ENCODE measurements around the gene SERINC5.

DNA sequence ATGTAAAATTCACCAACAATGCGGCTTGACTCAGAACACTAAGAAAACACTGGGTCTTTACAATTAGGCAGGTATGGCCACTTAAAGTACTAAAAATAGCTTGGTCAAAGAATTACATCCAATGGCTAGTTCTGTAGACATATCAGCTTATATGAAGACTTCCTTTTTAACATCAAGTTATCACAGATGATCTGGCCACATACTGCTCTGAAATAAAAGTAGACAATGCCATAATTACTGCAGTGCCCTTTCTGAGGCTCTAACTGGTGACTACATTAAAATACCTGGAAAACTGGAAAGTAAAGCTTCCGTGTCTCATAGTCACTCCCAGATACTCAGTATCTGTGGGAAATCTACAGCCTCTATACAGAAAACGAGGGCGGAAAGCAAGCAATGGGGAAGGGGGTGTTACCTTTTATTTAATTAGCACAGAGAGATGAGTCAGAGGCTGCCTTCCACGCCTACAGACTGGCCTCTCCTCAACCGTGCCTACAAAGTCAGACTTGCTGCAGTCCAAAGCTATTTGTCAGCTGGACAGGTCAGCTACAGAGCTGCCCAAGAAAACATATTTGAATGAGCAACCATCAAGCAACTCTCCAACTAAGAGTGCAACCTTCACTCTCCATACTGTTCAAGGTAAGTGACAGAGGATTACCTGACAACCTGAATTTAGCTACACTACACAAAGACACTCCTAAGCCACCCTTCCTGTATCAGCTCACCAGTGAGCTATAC is 8.7 kb downstream of the SERINC5 start:
- TF ChIP-seq, protein P1, sequence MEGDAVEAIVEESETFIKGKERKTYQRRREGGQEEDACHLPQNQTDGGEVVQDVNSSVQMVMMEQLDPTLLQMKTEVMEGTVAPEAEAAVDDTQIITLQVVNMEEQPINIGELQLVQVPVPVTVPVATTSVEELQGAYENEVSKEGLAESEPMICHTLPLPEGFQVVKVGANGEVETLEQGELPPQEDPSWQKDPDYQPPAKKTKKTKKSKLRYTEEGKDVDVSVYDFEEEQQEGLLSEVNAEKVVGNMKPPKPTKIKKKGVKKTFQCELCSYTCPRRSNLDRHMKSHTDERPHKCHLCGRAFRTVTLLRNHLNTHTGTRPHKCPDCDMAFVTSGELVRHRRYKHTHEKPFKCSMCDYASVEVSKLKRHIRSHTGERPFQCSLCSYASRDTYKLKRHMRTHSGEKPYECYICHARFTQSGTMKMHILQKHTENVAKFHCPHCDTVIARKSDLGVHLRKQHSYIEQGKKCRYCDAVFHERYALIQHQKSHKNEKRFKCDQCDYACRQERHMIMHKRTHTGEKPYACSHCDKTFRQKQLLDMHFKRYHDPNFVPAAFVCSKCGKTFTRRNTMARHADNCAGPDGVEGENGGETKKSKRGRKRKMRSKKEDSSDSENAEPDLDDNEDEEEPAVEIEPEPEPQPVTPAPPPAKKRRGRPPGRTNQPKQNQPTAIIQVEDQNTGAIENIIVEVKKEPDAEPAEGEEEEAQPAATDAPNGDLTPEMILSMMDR (IDR thresholded peaks at IDR 0.05) = no peak
- TF ChIP-seq, protein P2, sequence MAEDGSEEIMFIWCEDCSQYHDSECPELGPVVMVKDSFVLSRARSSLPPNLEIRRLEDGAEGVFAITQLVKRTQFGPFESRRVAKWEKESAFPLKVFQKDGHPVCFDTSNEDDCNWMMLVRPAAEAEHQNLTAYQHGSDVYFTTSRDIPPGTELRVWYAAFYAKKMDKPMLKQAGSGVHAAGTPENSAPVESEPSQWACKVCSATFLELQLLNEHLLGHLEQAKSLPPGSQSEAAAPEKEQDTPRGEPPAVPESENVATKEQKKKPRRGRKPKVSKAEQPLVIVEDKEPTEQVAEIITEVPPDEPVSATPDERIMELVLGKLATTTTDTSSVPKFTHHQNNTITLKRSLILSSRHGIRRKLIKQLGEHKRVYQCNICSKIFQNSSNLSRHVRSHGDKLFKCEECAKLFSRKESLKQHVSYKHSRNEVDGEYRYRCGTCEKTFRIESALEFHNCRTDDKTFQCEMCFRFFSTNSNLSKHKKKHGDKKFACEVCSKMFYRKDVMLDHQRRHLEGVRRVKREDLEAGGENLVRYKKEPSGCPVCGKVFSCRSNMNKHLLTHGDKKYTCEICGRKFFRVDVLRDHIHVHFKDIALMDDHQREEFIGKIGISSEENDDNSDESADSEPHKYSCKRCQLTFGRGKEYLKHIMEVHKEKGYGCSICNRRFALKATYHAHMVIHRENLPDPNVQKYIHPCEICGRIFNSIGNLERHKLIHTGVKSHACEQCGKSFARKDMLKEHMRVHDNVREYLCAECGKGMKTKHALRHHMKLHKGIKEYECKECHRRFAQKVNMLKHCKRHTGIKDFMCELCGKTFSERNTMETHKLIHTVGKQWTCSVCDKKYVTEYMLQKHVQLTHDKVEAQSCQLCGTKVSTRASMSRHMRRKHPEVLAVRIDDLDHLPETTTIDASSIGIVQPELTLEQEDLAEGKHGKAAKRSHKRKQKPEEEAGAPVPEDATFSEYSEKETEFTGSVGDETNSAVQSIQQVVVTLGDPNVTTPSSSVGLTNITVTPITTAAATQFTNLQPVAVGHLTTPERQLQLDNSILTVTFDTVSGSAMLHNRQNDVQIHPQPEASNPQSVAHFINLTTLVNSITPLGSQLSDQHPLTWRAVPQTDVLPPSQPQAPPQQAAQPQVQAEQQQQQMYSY (CRISPR knock-in tag; IDR thresholded peaks at IDR 0.05) = no peak

All from WTC11 (cell line).